ENCODE data around the gene FLNA.

Gene FLNA

DNA sequence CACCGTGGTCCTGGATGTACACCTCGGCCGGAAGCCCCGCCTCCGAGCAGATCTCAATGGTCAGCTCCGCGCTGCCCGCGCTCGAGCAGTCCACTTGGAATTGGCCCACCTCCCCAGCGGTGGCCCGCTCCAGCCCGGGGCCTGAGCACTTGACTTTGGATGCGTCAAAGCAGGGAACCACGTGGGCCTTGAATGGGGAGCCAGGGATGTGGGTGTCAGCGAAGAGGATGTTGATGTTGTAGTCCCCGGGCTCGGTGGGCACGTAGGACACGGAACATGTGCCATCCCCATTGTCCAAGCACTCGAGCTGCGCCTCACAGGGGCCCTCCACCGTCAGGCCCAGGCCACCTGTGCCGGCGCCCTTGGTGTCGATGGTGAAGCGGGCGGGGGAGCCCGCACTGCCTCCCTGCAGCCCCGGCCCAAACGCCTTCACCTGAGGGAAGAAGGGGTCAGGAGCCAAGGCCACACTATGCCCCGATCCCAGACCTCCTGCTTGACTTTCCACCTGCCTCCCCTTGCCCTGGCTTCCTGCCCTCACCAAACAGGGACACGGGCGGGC, 14.2 kb downstream of the FLNA start:
- FAIRE-seq = no peak
- DNase-seq (ENCODE audit: insufficient read length, low spot score) = no peak

DNA sequence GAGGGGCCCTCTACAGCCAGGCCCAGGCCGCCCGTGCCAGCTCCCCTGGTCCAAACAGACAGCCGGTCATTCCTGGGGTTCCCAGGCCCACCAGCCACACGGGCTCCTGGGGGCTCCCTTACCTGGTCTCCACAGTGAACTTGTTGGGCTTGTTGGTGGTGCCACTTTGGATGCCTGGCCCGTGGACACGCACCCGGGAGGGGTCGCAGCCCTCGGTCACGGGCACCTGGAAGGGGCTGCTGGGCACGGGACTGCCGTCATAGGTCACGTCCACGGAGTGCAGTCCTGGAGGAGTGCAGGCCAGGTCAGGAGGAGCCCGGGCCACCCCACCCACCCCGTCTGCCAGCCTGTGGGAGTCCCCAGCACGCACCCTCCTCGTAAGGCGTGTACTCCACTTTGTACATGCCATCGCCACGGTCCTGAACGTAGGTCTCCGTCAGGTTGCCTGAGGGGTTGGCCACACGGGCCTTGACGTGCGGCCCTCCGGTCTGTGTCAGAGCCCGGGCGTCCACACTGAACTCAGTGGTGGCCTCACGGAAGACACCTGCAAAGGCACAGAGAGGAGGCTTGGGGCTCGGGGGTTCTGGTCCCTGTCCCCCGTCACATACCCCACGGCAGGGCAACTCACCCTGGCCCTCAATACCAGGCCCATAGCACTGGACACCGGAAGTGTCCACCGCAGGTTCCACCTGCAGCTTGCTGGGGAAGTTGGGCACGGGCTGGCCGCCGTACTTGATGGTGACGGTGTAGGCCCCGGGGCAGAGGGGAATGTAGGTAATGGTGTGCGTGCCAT, 14.9 kb downstream of the FLNA start:
- no peak for FAIRE-seq
- DNase-seq (ENCODE audit: insufficient read length, low spot score) = no peak

DNA sequence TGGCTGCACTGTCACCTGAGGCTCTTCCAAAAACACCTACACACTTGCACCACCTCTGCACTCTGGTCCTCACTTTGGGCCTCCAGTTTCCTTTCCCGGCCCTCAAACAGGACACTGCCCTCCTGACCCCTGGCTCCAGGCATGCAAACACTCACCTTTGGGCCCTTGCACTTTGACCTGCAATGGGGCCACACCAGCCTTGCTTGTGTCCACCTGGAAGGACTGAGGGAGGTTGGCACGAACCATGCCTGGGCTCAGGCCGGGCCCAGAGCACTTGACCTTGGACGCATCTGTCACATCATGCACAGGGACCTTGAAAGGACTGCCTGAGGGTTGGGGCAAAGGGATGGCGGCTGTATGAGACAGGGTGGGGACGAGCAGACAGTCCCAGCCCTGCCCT, 15.6 kb downstream of the FLNA start:
- FAIRE-seq (no peak), DNase-seq (ENCODE audit: insufficient read length, low spot score) (no peak)

DNA sequence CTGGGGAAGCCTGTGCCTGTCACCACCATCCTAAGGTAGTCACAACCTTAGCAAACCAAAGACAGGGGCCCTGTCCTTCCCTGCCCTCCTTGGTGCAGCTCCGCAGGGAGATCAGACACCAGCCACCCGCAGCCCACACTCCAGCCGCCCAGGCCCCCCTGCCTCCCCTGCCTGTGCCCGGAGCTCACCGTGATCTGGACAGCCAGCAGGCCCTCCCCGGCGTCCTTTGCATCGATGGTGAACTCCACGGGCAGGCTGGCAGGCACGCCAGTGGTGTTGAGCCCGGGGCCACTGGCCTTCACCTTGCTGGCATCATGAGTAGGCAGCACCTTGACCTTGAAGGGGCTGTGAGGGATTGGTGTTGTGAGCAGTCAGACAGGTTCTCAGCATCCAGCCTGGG, 16.4 kb downstream of the FLNA start:
- FAIRE-seq = no peak
- no peak for DNase-seq (ENCODE audit: insufficient read length, low spot score)

DNA sequence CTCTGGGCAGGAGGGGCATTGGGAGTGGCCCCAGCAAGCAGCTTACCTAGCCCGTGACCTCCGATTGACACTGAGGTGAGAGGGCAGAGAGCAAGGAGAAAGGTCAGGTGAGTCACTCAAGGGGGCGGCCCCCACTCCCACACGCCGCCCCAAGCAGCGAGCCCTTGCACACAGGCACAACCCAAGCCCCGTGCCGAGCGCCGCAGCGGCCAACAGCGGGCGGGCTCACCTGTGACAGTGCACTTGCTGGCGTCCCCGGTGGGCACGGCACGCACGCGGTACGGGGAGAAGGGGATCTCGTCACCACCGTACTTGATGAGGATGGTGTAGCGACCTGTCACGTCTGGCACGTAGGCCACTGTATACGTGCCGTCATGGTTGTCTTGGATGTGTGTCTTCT, 17.2 kb downstream of the FLNA start:
- no peak for FAIRE-seq
- no peak for DNase-seq (ENCODE audit: insufficient read length, low spot score)

DNA sequence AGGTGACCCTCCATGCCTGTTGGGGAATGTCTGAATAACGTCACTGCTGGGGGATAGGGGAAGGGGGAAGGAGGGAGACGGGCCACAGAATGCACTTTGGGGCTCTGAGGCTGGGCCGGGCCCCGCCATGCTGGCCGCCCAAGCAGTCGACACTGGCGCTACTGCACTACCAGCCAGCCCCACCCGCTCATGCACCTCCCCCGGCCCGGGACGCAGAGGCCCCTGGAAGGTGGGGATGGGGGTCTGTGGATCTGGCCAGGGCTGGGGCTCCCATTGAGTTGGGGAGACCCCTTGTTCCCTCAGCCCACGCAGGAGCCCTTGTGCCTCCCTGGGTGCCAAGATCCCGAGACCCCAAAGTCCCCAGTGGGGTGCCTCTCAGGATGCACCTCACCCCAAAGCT, 17.8 kb downstream of the FLNA start:
- FAIRE-seq (no peak), DNase-seq (ENCODE audit: insufficient read length, low spot score) (no peak)

DNA sequence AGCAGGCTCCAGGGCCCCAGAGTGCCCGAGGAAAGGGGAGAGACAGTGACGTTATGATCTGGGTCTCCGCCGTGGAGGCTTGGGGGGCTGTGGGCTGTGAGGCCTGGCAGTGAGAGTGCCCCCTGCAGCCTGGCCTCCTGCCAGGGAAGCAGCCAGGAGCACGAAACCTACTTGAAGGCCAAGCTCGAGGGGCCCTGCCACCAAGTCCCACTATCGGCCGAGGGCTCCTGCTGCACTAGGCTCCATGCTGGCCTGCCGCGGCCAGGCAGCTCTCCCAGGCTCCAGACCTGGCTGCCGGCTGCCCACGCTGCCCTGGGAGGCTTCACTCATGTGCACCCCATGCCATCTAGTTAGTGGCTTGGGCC, 18.7 kb downstream of the FLNA start:
- DNase-seq (ENCODE audit: insufficient read length, low spot score) (no peak), FAIRE-seq (no peak)

DNA sequence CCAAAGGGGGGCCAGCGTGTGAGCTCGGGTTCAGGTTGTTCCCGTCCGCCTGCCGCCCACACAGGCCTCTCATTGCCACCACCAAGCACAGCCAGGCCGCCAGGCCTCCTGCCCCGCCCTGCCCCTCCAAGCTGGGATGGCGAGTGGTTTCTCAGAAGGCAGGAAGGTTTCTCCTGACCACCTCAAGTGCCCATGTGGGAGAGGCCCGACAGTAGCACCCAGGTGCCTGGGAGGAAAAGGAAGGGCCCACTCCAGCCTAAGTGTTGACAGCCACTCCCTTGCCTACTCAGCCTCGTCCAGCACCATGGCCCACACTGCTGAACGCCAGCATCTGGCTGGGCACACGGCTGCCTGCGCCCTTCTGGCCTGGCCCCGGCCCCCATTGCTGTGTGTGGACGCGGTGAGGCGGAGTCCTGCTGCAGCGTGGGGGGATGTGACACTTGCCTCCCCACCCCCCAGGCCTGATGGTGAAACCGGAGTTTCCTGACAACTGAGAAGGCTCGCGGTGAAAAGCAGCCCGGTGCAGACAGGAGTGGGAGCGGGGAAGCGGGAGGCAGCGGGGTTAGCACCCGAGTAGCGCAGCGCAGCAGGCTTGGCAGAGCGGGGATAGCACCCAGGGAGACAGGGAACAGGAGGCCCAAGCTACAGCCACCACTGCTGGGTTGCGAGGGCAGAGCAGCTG, 19.2 kb downstream of the FLNA start:
- no peak for FAIRE-seq
- DNase-seq (ENCODE audit: insufficient read length, low spot score) = no peak

DNA sequence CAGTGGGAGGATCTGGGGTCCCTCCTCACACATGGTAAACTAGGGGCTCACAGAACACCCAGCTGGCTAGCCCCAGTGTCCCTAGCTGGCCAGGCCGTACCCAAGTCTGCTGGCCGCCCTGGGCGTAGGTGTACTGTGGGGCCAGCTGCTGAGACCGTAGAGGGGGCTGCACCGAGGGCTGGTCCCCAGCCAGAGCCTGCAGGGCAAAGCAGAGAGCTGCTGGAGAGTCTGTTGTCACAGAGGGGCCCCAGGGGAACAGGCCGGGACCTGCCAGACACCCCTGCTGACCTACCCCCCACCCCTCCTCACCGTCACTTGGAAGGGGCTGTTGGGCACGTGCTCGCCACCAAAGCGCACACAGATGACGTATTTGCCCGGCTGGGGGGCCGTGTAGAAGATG, 19.9 kb downstream of the FLNA start:
- FAIRE-seq (no peak), DNase-seq (ENCODE audit: insufficient read length, low spot score) (no peak)

DNA sequence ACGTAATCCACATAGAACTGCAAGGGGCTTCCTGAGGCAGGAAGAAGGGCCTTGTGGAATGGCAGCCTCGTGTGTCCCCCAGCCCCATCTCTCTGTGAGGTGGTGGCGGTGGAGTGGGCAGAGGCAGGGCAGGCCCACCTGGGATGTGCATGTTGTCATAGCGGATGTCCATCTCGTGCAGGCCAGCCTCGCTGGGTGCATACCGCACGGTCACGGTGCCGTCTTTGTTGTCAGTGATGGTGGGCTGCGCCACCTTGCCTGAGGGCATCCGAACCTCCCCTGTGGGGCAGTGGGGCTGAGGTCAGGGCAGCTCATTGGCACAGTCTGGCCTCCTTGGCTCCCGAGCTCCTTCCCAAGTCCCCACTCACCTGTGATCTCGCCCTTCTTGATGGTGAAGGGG, 20.4 kb downstream of the FLNA start:
- FAIRE-seq (no peak), DNase-seq (ENCODE audit: insufficient read length, low spot score) (no peak)

DNA sequence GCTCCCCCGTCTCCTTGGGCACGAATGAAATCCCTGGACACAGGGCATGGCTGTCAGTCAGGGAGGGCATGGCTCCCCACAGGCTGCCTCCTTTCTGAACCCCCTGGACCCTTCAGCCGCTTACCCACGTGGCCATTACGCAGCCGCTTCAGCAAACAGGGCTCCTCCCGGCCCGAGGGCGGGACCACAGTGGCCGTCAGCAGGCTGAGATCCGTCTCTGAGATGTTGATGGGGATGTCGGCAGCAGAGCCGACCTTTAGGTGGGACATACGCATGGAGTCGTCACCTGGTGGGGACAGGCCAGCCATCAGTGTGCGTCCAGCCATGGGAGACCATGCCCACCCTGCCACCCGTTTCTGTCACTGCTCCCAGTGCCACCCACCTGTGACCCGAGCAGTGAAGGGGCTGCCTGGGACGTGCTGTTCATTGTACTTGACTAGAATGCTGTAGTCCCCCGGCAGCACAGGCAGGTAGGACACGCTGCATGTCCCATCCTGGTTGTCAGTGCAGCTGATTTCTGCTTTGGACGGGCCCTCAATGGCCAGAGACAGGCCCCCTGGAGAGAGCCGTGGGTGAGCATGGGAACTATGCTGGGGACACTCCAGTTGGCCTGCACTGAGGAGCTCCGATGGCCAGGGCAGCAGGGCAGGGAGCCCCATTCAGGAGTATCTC, 21.1 kb downstream of the FLNA start:
- DNase-seq (ENCODE audit: insufficient read length, low spot score) = no peak
- no peak for FAIRE-seq

DNA sequence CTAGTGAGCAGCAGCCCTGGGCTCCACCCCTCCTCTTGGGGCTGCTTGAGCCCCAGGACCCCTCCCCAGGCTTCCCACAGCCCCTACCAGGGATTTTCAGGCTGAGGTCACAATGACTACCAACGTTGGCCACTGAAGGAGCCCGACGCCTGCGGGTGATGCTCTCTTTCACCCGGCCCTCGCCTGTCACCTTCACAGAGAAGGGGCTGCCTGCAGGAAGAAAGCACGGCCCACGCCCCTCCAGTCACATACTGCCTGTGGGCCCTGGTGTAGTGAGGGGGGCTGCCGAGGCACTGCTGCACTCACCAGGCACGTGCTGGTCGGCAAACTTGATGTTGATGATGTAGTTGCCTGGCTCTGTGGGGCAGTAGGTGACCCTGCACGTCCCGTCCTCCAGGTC, 22.0 kb downstream of the FLNA start:
- FAIRE-seq (no peak), DNase-seq (ENCODE audit: insufficient read length, low spot score) (no peak)

DNA sequence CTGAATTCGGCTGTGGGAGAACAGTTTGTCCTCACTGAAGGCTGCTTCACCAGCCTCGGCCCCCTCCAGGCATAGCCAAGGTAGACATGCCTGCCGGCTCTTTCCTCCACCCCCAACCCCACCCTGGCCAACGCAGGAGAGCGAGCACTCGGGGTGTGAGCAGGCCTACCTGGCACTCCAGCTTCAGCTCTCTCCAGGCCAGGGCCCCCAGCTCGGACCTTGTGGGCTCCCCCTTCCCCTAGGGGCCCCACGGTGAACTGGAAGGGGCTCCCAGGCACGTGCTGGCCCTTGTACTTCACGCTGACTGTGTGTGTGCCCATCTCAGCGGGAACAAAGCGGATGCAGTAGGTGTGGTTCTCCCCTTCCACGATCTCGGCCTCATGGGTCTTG, 22.4 kb downstream of the FLNA start:
- DNase-seq (ENCODE audit: insufficient read length, low spot score) (no peak), FAIRE-seq (no peak)

DNA sequence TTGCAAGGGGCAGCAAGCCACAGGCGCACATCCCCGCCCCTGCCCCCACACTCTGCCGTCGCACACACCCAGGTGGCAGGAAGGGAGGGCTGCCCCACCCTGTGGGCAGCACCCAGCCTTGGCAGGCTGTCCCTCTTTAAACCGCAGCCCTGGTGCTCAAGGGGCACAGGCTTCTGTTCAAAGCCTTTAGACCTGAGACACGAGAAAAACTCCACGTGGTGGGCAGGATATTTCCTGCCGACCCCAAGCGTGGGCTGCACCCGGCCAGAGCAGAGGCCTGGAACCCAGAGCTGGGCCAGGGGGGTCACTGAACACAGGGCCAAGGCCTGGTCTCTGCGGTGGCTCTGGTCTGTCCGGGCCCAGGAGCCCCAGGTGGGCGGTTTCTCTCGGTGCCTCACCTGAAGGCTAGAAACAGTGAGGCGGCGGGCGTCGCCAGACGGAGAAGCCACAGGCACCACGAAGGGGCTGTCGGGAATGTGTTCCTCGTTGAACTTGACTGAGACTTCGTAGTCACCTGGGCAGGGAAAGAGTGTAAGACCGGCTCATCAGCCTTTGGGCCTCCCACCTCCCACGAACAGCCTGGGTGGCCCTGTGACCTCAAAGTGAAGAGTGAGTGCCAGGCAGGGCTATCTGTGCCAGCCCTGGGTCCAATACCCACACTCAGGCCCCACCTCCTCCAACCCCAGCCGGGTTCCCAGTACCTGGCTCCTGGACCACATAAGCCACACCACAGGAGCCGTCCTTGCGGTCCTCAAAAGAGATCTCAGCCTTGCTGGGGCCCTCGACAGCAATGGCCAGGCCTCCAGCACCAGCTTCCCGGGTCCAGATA, 23.0 kb downstream of the FLNA start:
- FAIRE-seq (no peak), DNase-seq (ENCODE audit: insufficient read length, low spot score) (no peak)

DNA sequence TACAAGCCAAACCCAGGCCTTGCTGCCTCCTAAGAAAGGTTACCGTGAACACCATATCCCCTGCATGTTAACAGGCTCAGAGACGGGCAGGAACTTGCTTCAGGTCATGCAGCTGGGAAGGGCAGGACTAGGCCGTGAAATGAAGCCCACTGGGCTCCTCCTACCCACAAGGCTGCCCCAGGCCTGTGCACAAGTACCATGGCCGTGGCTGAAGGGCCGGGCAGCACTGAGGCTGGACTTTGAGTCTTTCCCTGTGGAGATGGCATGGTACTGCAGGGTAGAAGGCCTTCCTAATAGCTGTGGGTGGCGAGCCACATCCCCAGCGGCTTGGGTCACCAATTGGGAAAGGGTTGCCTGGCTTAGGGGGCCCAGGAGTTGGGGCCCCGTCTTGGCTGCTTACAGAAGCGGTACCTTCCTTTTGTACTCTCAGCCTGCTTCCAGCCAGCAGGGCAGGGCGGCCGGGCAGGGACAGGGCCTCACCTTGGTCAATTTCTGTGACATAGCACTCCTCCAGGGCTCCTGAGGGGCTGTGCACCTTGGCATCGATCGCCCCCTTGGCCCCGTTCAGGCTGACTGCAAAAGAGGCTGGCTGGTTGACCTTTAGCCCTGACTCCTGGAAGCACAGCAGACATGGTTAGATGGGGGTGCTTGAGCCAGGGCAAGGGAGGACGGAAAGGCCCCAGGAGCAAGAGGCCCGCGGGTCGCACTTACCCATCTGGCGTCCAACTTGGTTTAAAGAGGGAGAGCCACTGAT, 23.8 kb downstream of the FLNA start:
- no peak for FAIRE-seq

DNA sequence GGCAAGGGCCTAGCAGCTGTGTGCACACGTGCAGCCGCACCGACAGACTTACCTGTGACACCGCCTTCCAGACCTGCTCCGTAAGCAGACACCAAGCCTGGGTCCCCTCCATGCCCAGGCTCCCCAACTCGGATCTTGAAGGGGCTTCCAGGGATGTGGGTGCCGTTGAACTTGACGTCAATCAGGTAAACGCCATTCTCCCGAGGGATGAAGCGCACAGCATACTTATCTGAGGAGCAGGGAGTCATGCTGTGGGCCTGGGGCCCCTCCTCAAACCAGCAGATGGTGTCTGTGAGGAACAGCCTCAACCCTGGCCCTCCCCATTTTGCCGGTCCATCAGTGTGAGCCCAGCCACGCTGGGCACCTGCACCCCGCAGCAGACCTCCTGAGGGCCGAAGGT, 24.5 kb downstream of the FLNA start:
- DNase-seq (ENCODE audit: insufficient read length, low spot score) (no peak), FAIRE-seq (no peak)

More for the DNA sequence above, 23.8 kb downstream of the FLNA start:
- DNase-seq (ENCODE audit: insufficient read length, low spot score) = no peak

DNA sequence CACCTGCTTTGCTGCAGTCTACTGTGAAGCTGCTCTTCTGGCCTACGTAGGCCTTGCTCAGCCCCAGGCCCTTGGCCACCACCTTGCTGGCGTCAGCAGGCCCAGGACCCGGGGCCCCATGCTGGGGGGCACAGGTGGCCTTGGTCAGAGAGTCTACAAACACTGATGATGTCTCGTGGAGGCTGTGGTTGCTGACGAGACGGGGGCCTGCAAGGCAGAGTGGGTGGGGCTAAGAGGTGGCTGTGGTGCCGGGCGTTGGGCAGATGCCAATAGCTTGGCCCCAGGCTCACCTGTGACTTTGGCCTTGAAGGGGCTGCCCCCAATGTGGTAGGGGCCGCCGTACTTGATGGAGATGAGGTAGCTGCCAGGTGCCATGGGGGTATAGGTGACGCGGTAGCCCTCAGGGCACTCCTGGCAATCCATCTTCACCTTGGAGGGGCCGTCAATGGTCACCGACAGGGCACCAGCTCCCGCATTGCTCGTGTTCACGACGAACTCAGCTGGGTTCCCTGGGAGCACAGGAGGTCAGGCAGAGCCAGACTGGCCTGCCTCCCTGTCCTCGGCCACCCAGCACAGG, 25.0 kb downstream of the FLNA start:
- FAIRE-seq (no peak), DNase-seq (ENCODE audit: insufficient read length, low spot score) (no peak)

DNA sequence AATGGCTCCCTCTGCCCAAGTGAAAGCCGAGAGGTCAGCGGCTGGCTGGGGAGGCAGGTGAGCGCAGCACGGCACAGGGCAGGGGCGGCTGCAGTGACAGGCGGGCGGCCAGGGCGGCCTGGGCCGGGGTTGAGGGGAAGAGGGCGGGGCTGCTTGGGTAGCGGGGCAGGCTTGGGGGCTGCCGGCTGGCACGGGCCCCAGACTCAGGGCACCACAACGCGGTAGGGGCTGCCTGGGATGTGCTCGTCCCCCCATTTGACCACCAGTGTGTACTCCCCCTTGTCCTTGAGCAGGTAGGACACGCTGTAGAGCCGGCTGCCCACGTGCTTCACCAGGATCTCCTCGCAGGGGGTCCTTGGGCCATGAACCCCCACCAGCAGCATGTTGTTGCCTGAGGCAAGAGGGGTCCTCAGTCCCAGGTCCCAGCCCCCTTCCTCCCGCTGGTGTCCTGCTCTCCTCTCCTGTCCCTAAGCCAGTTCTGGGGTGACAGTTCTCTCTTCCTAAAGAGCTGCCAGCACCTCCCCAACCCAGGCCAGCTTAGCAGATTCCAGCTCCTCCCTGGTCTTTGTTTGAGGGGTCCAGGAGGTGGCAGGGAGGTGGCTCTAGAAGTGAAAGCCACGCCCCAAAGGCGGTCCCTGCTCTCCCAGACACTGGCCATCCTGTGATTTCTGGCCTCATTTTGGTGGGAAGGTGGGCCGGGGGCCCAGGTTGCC, 25.6 kb downstream of the FLNA start:
- FAIRE-seq = no peak
- DNase-seq (ENCODE audit: insufficient read length, low spot score) = no peak

DNA sequence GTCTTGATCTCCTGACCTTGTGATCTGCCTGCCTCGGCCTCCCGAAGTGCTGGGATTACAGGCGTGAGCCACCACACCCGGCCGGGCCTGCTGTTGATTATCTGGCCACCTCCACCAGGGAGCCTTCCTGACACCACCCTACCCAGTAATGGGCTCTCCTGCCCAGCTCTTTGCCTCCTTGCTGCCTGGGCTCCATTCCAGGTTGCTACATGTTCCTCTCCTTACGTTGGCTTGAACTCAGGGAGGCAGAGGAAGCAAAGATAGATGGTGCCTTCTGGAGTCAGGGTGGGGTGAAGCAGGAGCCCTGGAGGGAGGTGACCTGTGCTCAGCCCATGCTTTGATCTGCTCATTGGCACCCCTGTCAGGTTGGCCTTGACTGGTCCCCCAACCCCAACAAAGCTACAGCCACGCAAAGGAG, 26.3 kb downstream of the FLNA start:
- FAIRE-seq = no peak
- no peak for DNase-seq (ENCODE audit: insufficient read length, low spot score)

Measured in HTR-8/SVneo (cell line).